ENCODE results near the gene DHX34. TPM values are rescaled to one million over a fixed set of nuclear protein-coding genes. Genes with fewer than 3 reads are reported as not detected.

DHX34 gene
- total RNA-seq, 1 donor from 2014 or later: 32.4 TPM

Other genes with a start within 250 kb of the DHX34 start
- gene ZC3H4, start 235.5 kb upstream of the DHX34 start, total RNA-seq: 103 and 104 TPM in 2 replicates
- gene SAE1, start 218.5 kb upstream of the DHX34 start, total RNA-seq: 272 and 280 TPM in 2 replicates
- 6.1 and 6.3 TPM in 2 replicates for gene BBC3, start 118.1 kb upstream of the DHX34 start, total RNA-seq
- 24.6 and 26.1 TPM in 2 replicates for gene CCDC9, start 92.8 kb upstream of the DHX34 start, total RNA-seq
- 10.2 and 10.6 TPM in 2 replicates for gene INAFM1, start 74.4 kb upstream of the DHX34 start, total RNA-seq
- 0.44 TPM in 1 of 2 replicates, not detected in the other for gene C5AR1, start 39.5 kb upstream of the DHX34 start, total RNA-seq
- not detected in 2 replicates for gene C5AR2, start 17.1 kb upstream of the DHX34 start, total RNA-seq
- gene MEIS3, start 70.2 kb downstream of the DHX34 start, total RNA-seq: 99.9 and 109 TPM in 2 replicates
- gene SLC8A2, start 122.6 kb downstream of the DHX34 start, total RNA-seq: 0.61 and 0.70 TPM in 2 replicates
- gene KPTN, start 134.9 kb downstream of the DHX34 start, total RNA-seq: 30.0 and 30.2 TPM in 2 replicates
- gene NAPA, start 165.7 kb downstream of the DHX34 start, total RNA-seq: 67.2 and 69.2 TPM in 2 replicates
- gene ZNF541, start 223.8 kb downstream of the DHX34 start, total RNA-seq: not detected in 2 replicates